Suppressor macrophage treated with lipopolysaccharide for 4 hours (primary cell): ENCODE results near the gene TPM4.
A peak's percentile ranks its signal among the peaks of the same experiment; 100 is the strongest.

Experiments
- DNase-seq: peaks from one replicate; pipeline ENCODE4 v3.0.0-alpha.2; 2020

The TPM4 gene

DNA sequence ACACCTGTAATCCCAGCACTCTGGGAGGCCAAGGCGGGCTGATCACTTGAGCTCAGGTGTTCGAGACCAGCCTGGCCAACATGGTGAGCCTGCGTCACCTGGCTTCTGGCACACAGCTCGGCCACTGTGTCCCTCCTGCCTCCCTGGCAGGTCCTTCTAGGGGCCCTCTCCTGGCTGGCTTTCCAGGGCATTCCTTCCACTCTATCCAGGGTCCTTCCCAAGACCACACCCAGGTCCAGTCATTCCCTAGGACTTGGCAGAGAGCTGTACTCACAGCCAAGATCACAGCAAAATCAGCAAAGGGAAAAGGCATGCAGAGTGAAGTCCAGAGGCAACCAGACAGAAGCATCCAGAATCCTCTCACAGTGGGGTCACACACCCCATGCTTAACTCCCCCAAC lies 57.5 kb downstream of the TPM4 start:
- DNase-seq: no peak

DNA sequence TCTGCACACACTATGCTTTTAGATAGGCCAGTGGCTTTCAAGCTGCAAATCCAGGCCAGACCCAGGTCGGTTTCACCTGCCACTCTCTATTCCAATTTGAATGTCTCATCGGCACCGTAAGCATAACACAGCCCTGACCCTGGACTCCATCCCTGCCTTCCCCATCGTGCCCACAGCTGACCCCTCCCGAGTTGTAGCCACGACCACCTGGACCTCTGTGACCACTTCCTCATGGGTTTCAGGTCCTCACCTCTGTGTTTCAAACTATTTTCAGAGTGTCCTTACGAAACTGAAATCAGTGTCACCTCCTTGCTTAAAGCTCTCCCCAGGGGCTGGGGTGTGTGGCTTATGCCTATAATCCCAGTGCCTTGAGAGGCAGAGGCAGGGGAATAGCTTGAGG lies 58.2 kb downstream of the TPM4 start:
- no peak for DNase-seq

DNA sequence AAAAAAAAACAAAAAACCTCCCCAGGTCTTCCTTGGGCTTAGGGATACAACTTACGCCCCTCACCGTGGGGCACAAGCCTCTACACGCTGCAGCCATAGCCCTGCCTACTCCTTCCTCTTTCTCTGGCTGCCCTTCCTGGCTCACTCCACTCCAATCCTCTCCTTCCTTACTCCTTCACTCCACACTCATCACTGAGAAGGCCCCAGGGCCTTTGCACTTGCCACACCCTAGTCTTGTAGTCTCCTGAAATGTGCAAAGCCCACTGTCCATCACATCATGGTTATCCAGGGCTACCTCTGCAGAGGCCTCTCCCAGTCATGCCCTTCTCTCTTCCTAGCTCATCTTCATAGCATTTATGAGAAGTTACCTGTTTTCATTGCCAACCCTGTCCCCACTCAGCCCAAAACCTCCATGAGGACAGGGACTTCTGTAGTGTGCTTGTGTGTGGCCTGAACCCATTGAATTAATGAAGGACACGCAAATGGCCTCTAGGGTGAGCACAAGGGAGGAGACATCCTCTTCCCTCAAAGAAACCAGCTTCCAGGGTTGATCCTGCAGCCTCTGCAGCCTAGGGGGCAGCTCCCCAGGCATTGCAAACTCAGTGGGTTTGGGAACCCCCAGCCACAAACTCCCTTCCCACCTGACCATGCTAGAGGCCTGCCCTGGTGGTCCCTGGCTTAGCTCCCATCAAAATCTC lies 59.3 kb downstream of the TPM4 start:
- no peak for DNase-seq

DNA sequence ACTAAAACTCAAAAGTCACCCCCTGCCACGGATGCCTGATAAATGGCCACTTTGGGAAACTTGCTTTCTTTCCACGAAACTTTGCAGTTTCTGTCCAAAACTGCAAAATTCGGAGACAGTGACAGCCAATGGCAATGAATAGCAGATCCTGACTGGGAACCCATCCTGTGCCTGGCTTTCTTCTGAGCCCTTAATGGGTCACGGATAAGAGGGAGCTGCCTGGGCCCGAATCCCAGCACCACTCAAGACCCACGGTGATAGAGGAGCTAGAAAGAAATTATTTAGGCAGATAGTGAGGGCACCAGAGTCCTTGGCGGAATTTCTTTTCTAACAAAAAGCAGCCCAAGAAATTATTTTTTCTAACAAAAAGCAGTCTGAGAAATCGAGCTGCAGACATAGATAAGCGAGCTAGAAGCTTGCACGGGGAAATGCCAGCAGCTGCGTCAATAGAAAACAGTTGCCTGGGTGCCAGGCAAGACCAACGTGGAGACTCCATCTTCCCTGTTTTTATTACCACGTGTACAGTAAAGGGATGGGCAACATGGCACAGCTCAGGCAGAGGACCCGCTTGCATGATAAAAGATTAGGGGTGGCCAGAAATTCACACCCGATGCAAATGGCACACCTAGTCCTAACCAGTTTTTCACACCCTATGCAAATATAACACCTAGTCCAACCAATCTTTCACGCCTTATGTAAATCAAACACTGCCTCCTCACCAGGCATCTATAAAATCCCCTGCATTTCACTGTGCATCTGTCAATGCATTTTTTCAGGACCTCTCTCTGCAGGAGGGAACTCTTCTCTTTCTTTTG lies 60.1 kb downstream of the TPM4 start:
- no peak for DNase-seq

- no peak for DNase-seq
Measured at GRCh38 chr19:16139752-16140151, 63.5 kb downstream of the TPM4 start.

DNA sequence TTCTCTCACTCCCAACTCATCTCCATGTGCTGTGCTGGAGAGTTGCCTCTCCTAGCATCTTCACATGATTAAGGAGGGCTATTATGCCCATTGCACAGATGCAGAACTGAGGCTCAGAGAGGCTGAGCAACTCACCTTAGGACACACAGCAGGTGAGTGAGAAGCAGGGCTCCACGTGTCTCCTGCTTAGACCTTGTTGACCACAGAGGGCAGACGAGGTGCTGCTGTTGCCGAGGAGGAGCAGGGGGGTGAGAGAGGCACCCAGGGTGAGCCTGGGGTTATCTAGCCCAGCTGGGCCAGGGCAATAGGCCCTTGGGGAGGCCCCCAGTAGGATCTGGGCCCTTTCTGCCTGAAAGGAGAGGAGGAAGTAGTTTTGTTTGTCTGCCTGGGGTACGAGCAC lies 64.7 kb downstream of the TPM4 start:
- DNase-seq: no peak

DNA sequence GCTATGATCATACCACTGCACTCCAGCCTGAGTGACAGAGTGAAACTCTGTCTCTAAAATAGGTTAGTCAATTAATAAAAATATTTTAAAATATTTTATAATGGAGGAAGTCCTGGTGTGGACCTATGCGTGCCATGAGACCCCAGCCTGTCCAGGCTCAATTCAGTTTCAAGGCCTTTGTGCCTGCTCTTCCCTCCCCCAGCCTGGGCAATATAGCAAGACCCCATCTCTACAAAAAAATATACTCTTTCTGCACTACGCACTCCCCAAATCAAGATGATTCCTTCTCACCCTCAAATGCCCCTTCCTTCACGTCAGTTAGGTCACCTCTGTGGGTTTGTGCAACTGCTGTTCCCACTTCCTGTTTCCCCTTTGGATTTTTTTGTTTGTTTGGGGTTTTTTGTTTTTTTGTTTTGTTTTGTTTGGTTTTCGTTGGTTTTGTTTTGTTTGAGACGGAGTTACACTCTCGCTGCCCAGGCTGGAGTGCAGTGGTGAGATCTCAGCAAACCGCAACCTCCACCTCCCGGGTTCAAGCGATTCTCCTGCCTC lies 65.8 kb downstream of the TPM4 start:
- DNase-seq: peak; percentile 73

GRCh38 chr19:16143399-16144215 lies 67.3 kb downstream of the TPM4 start, which contains the start of gene HSH2D:
Gene HSH2D (plus strand): TSS chr19:16143685. CDS start chr19:16148751, 5,066 bp downstream.
- DNase-seq: peak; percentile 52

- DNase-seq: no peak
Measured at GRCh38 chr19:16144216-16144581, 67.9 kb downstream of the TPM4 start.

DNA sequence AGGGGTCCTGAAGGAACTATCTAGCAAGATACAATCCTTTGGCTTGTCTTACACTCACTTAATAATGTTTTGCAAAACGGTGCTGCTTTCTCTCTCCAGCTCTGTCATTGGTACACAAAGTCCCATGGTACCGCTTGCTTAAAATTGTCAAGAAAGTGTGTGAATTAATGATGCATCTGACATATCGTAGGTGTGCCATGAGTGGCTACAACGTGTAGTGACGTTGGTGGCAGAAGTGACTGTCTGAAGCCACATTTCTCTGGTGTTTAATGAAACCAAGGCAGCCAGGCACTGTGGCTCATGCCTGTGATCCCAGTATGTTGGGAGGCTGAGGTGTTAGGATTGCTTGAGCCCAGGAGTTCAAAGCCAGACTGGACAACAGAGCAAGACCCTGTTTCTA lies 69.8 kb downstream of the TPM4 start:
- no peak for DNase-seq

DNA sequence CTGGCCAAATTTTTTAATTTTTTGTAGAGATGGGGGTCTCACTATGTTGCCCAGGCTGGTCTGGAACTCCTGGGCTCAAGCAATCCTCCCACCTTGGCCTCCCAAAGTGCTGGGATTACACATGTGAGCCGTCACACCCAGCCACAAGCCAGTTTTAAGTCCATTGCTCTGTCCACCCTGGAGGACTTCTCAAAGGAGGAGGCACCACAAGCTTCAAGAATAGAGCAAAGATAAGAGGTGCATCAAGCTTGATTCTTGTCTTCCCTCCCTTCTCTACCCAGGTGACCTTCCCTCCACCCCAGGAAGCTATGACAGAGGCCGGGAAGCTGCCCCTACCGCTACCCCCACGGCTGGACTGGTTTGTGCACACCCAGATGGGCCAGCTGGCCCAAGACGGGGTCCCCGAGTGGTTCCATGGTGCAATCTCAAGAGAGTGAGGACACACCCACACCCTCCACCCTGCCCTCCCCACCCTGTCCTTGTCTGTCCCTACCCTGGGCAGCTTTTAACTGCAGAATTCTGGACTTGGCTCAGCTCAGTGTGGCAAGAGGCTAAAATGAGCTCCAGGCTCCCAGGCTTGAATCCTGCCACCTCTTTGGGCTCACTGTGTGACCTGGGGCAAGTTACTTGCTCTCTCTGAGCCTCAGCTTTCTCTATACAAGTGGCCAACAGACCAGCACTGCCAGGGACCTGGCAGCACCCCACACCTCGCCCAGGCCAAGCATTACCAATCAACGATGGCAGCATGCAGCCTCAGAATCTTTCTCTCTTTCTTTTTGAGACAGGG lies 72.3 kb downstream of the TPM4 start:
- DNase-seq: no peak
